SU-DHL-6 (cell line): ENCODE data around the gene XYLT1.

ENCODE experiments used
- CTCF ChIP-seq: fragments of 200-600 bp; sonication (generic); IDR thresholded peaks from one replicate; pipeline ENCODE4 v1.5.1; 2017; ENCODE audit warnings: antibody characterized with exemption, mild to moderate bottlenecking, low read length, moderate library complexity; ENCODE audit not compliant: insufficient read depth, poor library complexity, severe bottlenecking
- EZH2phosphoT487 ChIP-seq: fragments of 200-600 bp; sonication (generic), shearing (Covaris generic); conservative IDR thresholded peaks from 2 replicates; pipeline ENCODE4 v1.6.1; 2018; ENCODE audit warnings: mild to moderate bottlenecking, antibody characterized with exemption, low read length, moderate library complexity, mixed read lengths

GRCh38 chr16:17278988-17279387 is 191.8 kb downstream of the XYLT1 start:
- TF ChIP-seq CTCF: no peak
- no peak for TF ChIP-seq EZH2phosphoT487
